Heart left ventricle (tissue), 13 donors: ENCODE results near the gene CYB5RL.
"Not testable (repeated sequence)": the region's sequence is repeated elsewhere in the genome, so short reads cannot be mapped to it uniquely, and the experiment has no call there.

Source experiments
- CTCF ChIP-seq, 12 donors: fragments of 200-600 bp; sonication (generic) in 4 of 12; IDR thresholded peaks; one replicate each; pipeline versions ENCODE4 v1.5.0 to v1.8.0; 2018 to 2022; ENCODE audit warnings: antibody characterized with exemption in 12 of 12, mild to moderate bottlenecking in 5 of 12
- POLR2A ChIP-seq, 2 donors: fragments of 450-650 bp; IDR thresholded peaks; one replicate each; pipeline ENCODE4 v1.6.1; 2017; ENCODE audit warnings: antibody characterized with exemption in 2 of 2, mild to moderate bottlenecking in 2 of 2, moderate library complexity in 2 of 2
- donor health status: ischemic (EF 13 %, LVEDD 7.1; RV severe dilation, severe dysfunction).
- donor health status: DM: no; HTN: yes; CAD: no.
- donor health status: DM: no; HTN: no; CAD: no.
- donor health status: ischemic (EF 25% LVEDD 6.9; RV normal size, moderate dysfunction).
- donor health status: ischemic (EF 25% LVEDD 5.7; RV mildly dilated, moderate dysfunction).
- donor health status: ischemic (EF 35%, LVEDD 5.7; RV mildly dilated, moderate dysfunction).
- donor health status: nonischemic (EF 11% LVEDD 7.7; RV severe dilation, severe dysfunction).
- donor health status: DM: yes; HTN: yes; CAD: no.
- donor health status: PGD.
- donor health status: ischemic (EF 29% LVEDD 5.4; RV normal size, mild dysfunction).
- donor health status: nonischemic (EF 23%, LVEDD 6.1; RV moderate dilation, normal function).

- TF ChIP-seq CTCF, POLR2A (IDR thresholded peaks at IDR 0.05): not testable (repeated sequence)
Measured at GRCh38 chr1:54233196-54233595, 33.4 kb upstream of the CYB5RL start.
